ENCODE results near the gene SEL1L.

DNA sequence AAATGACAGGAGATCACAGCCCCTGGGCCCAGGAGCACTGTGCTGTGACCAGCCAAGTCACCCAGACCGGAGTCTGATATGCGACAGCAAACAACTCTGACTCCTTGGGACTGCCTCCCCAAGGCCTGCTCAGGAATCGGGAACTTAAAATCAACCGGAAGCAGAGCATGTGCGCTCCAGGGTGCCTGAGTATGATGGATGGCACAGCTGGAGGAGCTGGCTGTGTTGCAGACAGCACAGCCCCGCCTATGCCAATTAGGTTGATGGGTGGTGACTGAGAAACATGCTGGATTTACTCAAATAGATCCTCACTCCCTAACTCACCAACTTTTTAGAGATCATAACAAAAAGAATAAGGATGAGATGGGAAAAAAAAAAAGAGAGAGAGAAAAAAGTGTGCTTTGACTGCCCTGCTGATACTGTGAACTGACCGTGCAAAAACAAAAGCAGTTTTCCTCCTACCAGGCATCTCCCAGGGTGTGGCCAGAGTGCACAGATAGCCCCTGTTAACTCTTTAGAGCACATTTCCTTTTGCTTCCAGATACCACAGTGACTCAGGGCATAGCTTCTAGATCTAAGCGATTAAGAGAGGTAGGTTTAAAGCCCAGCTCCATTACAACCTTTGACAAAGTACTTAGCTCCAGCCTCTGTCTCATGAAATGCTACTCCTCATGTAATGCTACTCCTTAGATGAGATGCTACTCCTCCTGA, 106.2 kb downstream of the SEL1L start:
- TF ChIP-seq, protein P1, sequence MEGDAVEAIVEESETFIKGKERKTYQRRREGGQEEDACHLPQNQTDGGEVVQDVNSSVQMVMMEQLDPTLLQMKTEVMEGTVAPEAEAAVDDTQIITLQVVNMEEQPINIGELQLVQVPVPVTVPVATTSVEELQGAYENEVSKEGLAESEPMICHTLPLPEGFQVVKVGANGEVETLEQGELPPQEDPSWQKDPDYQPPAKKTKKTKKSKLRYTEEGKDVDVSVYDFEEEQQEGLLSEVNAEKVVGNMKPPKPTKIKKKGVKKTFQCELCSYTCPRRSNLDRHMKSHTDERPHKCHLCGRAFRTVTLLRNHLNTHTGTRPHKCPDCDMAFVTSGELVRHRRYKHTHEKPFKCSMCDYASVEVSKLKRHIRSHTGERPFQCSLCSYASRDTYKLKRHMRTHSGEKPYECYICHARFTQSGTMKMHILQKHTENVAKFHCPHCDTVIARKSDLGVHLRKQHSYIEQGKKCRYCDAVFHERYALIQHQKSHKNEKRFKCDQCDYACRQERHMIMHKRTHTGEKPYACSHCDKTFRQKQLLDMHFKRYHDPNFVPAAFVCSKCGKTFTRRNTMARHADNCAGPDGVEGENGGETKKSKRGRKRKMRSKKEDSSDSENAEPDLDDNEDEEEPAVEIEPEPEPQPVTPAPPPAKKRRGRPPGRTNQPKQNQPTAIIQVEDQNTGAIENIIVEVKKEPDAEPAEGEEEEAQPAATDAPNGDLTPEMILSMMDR (IDR thresholded peaks at IDR 0.05) = no peak
- TF ChIP-seq POLR2A (IDR thresholded peaks at IDR 0.05) (no peak), EP300 (IDR thresholded peaks at IDR 0.05) (no peak)

Data from ovary (tissue), 3 donors.